ENCODE measurements around the gene PMVK. TPM values are rescaled to one million over a fixed set of nuclear protein-coding genes. Genes with fewer than 3 reads are reported as not detected.

The PMVK gene
- polyA plus RNA-seq, 1 donor from 2014 or later = 21.1 TPM

DNA sequence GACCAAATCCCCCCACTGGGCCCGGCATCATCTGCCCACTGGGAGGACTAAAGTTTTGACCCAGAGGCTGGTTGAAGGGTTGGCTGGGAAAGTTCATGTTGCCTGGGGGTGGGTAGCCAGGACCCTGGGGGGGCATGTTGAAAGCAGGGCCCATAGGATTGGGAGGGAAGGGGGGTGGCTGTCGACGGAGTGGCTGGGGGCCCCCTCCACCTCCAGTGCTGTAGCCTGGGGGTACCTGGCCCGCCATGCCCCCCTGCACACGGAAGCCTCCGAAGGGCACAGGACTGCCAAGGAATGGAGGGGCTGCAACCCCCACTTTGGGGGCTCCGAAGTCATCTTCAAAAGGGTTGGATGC lies 22.9 kb upstream of the PMVK start (continued):
- TF ChIP-seq, protein P1, sequence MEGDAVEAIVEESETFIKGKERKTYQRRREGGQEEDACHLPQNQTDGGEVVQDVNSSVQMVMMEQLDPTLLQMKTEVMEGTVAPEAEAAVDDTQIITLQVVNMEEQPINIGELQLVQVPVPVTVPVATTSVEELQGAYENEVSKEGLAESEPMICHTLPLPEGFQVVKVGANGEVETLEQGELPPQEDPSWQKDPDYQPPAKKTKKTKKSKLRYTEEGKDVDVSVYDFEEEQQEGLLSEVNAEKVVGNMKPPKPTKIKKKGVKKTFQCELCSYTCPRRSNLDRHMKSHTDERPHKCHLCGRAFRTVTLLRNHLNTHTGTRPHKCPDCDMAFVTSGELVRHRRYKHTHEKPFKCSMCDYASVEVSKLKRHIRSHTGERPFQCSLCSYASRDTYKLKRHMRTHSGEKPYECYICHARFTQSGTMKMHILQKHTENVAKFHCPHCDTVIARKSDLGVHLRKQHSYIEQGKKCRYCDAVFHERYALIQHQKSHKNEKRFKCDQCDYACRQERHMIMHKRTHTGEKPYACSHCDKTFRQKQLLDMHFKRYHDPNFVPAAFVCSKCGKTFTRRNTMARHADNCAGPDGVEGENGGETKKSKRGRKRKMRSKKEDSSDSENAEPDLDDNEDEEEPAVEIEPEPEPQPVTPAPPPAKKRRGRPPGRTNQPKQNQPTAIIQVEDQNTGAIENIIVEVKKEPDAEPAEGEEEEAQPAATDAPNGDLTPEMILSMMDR (IDR thresholded peaks at IDR 0.05; ENCODE audit: poor library complexity, severe bottlenecking) = no peak
- TF ChIP-seq POLR2AphosphoS5 (IDR thresholded peaks at IDR 0.05) (no peak), EP300 (conservative IDR thresholded peaks at IDR 0.05; ENCODE audit: poor library complexity, severe bottlenecking) (no peak), MXI1 (conservative IDR thresholded peaks at IDR 0.05; ENCODE audit: poor library complexity, severe bottlenecking) (no peak)

DNA sequence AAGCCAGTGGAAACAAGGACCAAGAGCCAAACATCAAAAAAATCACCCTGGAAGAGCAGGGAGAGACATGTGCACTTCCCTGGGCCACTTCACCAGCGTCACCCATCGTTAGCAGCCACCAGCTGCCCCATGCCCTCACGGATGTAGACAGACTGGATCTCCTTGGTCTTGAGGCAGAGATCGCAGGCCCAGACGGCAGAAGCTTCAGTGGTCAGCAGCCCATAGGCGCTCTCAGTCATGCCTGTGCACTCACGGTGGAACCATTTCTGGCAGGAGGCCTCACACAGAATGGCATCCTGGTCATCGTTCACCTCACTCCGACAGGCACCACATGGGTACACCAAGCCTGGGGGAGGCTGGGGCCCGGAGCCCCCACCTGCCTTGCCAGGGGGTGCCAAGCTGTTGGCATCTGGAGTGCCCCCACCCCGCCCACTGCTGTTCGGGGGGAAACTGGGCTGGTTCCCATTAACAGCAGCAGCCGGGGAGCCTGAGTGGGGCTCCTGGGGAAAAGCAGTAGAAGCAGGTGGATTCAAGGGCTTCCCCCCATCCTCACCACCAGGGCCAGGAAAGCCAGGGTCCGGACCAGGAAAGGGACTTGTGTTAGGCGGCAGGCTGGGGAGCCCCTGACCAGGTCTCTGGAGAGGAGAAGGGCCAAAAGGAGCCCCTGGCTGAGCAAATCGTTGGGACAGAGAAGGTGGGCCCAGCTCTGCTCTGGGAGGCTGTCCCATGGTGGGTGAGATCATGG lies 22.3 kb upstream of the PMVK start:
- H2AFZ ChIP-seq (ENCODE audit: low read depth, low read length) = no peak overlapping the region
- no peaks in the 10 kb centered on the region for H3K9me3 ChIP-seq (ENCODE audit: low read length)
- H3K9ac ChIP-seq (ENCODE audit: low read length) = no peak overlapping the region
- no peak overlapping the region for H3K4me2 ChIP-seq (ENCODE audit: low read length)
- H3K27me3 ChIP-seq (ENCODE audit: insufficient read depth, low read depth, low read length) = no peaks in the 10 kb centered on the region
- no peak overlapping the region for H3K4me3 ChIP-seq (ENCODE audit: low read length)
- no peaks in the 10 kb centered on the region for H3K36me3 ChIP-seq (ENCODE audit: insufficient read depth, low read length)
- H3K9me2 ChIP-seq (ENCODE audit: insufficient read depth, low read length) = no peaks in the 10 kb centered on the region
- no peaks in the 10 kb centered on the region for H4K20me1 ChIP-seq (ENCODE audit: insufficient read depth)
- H3K79me2 ChIP-seq (replicated peaks; ENCODE audit: insufficient read depth, low read length) = peaks cover 24% of the 10 kb centered on the region
- TF ChIP-seq, protein P1 (IDR thresholded peaks at IDR 0.05; ENCODE audit: poor library complexity, severe bottlenecking) = no peak
- TF ChIP-seq EP300 (conservative IDR thresholded peaks at IDR 0.05; ENCODE audit: poor library complexity, severe bottlenecking) (no peak), POLR2AphosphoS5 (IDR thresholded peaks at IDR 0.05) (no peak), TAF1 (IDR thresholded peaks at IDR 0.05; ENCODE audit: low read depth) (no peak), RAD21 (conservative IDR thresholded peaks at IDR 0.05) (no peak), MXI1 (conservative IDR thresholded peaks at IDR 0.05; ENCODE audit: poor library complexity, severe bottlenecking) (no peak), EZH2 (IDR thresholded peaks at IDR 0.05; ENCODE audit: borderline replicate concordance, insufficient read depth, low read length, poor library complexity, severe bottlenecking) (no peak), SMC3 (conservative IDR thresholded peaks at IDR 0.05; ENCODE audit: poor library complexity) (no peak)
- TF ChIP-seq, protein P2, sequence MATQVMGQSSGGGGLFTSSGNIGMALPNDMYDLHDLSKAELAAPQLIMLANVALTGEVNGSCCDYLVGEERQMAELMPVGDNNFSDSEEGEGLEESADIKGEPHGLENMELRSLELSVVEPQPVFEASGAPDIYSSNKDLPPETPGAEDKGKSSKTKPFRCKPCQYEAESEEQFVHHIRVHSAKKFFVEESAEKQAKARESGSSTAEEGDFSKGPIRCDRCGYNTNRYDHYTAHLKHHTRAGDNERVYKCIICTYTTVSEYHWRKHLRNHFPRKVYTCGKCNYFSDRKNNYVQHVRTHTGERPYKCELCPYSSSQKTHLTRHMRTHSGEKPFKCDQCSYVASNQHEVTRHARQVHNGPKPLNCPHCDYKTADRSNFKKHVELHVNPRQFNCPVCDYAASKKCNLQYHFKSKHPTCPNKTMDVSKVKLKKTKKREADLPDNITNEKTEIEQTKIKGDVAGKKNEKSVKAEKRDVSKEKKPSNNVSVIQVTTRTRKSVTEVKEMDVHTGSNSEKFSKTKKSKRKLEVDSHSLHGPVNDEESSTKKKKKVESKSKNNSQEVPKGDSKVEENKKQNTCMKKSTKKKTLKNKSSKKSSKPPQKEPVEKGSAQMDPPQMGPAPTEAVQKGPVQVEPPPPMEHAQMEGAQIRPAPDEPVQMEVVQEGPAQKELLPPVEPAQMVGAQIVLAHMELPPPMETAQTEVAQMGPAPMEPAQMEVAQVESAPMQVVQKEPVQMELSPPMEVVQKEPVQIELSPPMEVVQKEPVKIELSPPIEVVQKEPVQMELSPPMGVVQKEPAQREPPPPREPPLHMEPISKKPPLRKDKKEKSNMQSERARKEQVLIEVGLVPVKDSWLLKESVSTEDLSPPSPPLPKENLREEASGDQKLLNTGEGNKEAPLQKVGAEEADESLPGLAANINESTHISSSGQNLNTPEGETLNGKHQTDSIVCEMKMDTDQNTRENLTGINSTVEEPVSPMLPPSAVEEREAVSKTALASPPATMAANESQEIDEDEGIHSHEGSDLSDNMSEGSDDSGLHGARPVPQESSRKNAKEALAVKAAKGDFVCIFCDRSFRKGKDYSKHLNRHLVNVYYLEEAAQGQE (IDR thresholded peaks at IDR 0.05; ENCODE audit: borderline replicate concordance) = no peak
- H3F3A ChIP-seq (ENCODE audit: insufficient read depth, low read length, poor library complexity, severe bottlenecking) = peaks cover 8% of the 10 kb centered on the region
- no peak overlapping the region for H3K27ac ChIP-seq (ENCODE audit: low read length)
